BLaER1 treated with 17β-estradiol and CSF1 and Interleukin-3, amounts not matched to agents 10 nM and 100 nM (cell line): ENCODE measurements around the gene CPA3.
A peak's percentile ranks its signal among the peaks of the same experiment; 100 is the strongest.

Source experiments
- H3K27ac ChIP-seq, 11 experiments: shearing (Covaris generic); formaldehyde crosslinking; 2 replicates each; pipeline ENCODE4 v1.8.1; 2022
- H3K27me3 ChIP-seq, 11 experiments: shearing (Covaris generic); formaldehyde crosslinking; 2 replicates each; pipeline ENCODE4 v1.8.1; 2022
- H3K36me3 ChIP-seq, 11 experiments: shearing (Covaris generic); formaldehyde crosslinking; 2 replicates each; pipeline ENCODE4 v1.8.1; 2022
- H3K4me1 ChIP-seq, 10 experiments: shearing (Covaris generic); formaldehyde crosslinking; 2 replicates each; pipeline ENCODE4 v1.8.1; 2022
- H3K4me2 ChIP-seq, 11 experiments: shearing (Covaris generic); formaldehyde crosslinking; 2 replicates each; pipeline ENCODE4 v1.8.1; 2022
- H3K4me3 ChIP-seq, 10 experiments: shearing (Covaris generic); formaldehyde crosslinking; 2 replicates each; pipeline ENCODE4 v1.8.1; 2022
- H3K9ac ChIP-seq, 11 experiments: shearing (Covaris generic); formaldehyde crosslinking; 2 replicates each; pipeline ENCODE4 v1.8.1; 2022
- H3K9me3 ChIP-seq, 11 experiments: shearing (Covaris generic); formaldehyde crosslinking; replicated peaks in 1 of 11; 2 replicates each; pipeline ENCODE4 v1.8.1; 2022
- H4K20me1 ChIP-seq, 11 experiments: shearing (Covaris generic); formaldehyde crosslinking; 2 replicates each; pipeline ENCODE4 v1.8.1; 2022
- Cebpa-rat ChIP-seq, 11 experiments: shearing (Covaris generic); IDR thresholded peaks; 2 replicates each; pipeline ENCODE4 v1.8.1; 2022

CPA3 gene

GRCh38 chr3:148853076-148853475, 12.0 kb upstream of the CPA3 start:
- H3K4me2 ChIP-seq = peak overlapping the region in 2 of 11 experiments; percentile 20 to 49; a peak in 2 of 22 replicates
- H3K9ac ChIP-seq = no peak overlapping the region
- peak overlapping the region in 1 of 11 experiments; percentile 19; a peak in 2 of 22 replicates for H3K27ac ChIP-seq
- H3K9me3 ChIP-seq = no peaks in the 10 kb centered on the region
- peaks cover 0 to 18% (median 0%) of the 10 kb centered on the region in 10 experiments; a peak in 4 of 20 replicates for H3K4me1 ChIP-seq
- H3K36me3 ChIP-seq = no peaks in the 10 kb centered on the region
- no peaks in the 10 kb centered on the region for H4K20me1 ChIP-seq
- TF ChIP-seq Cebpa-rat (IDR thresholded peaks at IDR 0.05) = no peak
- no peak overlapping the region for H3K4me3 ChIP-seq
- H3K27me3 ChIP-seq = no peaks in the 10 kb centered on the region

- H3K27ac ChIP-seq = no peak overlapping the region
- H3K4me3 ChIP-seq = no peak overlapping the region
These were observed 11.0 kb upstream of the CPA3 start for GRCh38 chr3:148854061-148854460.

GRCh38 chr3:148856384-148856783, 8.7 kb upstream of the CPA3 start:
- Histone ChIP-seq H3K27me3 (no peaks in the 10 kb centered on the region), H3K4me1 (peaks cover 0 to 18% (median 0%) of the 10 kb centered on the region in 10 experiments; a peak in 4 of 20 replicates), H3K4me2 (no peak overlapping the region), H3K36me3 (no peaks in the 10 kb centered on the region), H3K9me3 (no peaks in the 10 kb centered on the region), H3K9ac (no peak overlapping the region), H3K4me3 (no peak overlapping the region), H3K27ac (no peak overlapping the region), H4K20me1 (no peaks in the 10 kb centered on the region)
- no peak for TF ChIP-seq Cebpa-rat (IDR thresholded peaks at IDR 0.05)

More at GRCh38 chr3:148854061-148854460, 11.0 kb upstream of the CPA3 start:
- Histone ChIP-seq H3K4me2 (peak overlapping the region in 1 of 11 experiments; percentile 49; a peak in 1 of 22 replicates), H3K4me1 (peaks cover 0 to 18% (median 0%) of the 10 kb centered on the region in 10 experiments; a peak in 4 of 20 replicates), H3K9me3 (no peaks in the 10 kb centered on the region), H4K20me1 (no peaks in the 10 kb centered on the region), H3K36me3 (no peaks in the 10 kb centered on the region), H3K9ac (no peak overlapping the region), H3K27me3 (no peaks in the 10 kb centered on the region)
- no peak for TF ChIP-seq Cebpa-rat (IDR thresholded peaks at IDR 0.05)

- no peak overlapping the region for H3K4me2 ChIP-seq
- H3K9ac ChIP-seq = no peak overlapping the region
- no peak for TF ChIP-seq Cebpa-rat (IDR thresholded peaks at IDR 0.05)
- no peak overlapping the region for H3K27ac ChIP-seq
- no peaks in the 10 kb centered on the region for H3K9me3 ChIP-seq
- H3K27me3 ChIP-seq = no peaks in the 10 kb centered on the region
- peaks cover 0 to 18% (median 0%) of the 10 kb centered on the region in 10 experiments; a peak in 4 of 20 replicates for H3K4me1 ChIP-seq
- no peaks in the 10 kb centered on the region for H3K36me3 ChIP-seq
- H3K4me3 ChIP-seq = no peak overlapping the region
- H4K20me1 ChIP-seq = no peaks in the 10 kb centered on the region
These were observed 7.8 kb upstream of the CPA3 start for GRCh38 chr3:148857316-148857715.

- H4K20me1 ChIP-seq = no peaks in the 10 kb centered on the region
- no peak overlapping the region for H3K9ac ChIP-seq
- H3K4me3 ChIP-seq = no peak overlapping the region
- H3K9me3 ChIP-seq = no peaks in the 10 kb centered on the region
- TF ChIP-seq Cebpa-rat (IDR thresholded peaks at IDR 0.05) = no peak
- H3K4me2 ChIP-seq = no peak overlapping the region
- no peaks in the 10 kb centered on the region for H3K36me3 ChIP-seq
- H3K27me3 ChIP-seq = no peaks in the 10 kb centered on the region
- H3K27ac ChIP-seq = no peak overlapping the region
- no peaks in the 10 kb centered on the region for H3K4me1 ChIP-seq
These were observed 3.7 kb upstream of the CPA3 start for GRCh38 chr3:148861277-148861869.

- Histone ChIP-seq H3K9ac (no peak overlapping the region), H3K27ac (no peak overlapping the region), H3K36me3 (no peaks in the 10 kb centered on the region), H3K4me2 (no peak overlapping the region), H3K27me3 (no peaks in the 10 kb centered on the region), H3K4me3 (no peak overlapping the region), H4K20me1 (no peaks in the 10 kb centered on the region), H3K9me3 (no peaks in the 10 kb centered on the region), H3K4me1 (no peaks in the 10 kb centered on the region)
- no peak for TF ChIP-seq Cebpa-rat (IDR thresholded peaks at IDR 0.05)
These were observed 1.8 kb upstream of the CPA3 start for GRCh38 chr3:148863297-148863696.

GRCh38 chr3:148863814-148864213, 1.3 kb upstream of the CPA3 start:
- H3K9me3 ChIP-seq = no peaks in the 10 kb centered on the region
- H3K27me3 ChIP-seq = no peaks in the 10 kb centered on the region
- H4K20me1 ChIP-seq = no peaks in the 10 kb centered on the region
- H3K4me3 ChIP-seq = no peak overlapping the region
- no peak overlapping the region for H3K9ac ChIP-seq
- no peaks in the 10 kb centered on the region for H3K4me1 ChIP-seq
- no peaks in the 10 kb centered on the region for H3K36me3 ChIP-seq
- no peak overlapping the region for H3K27ac ChIP-seq
- no peak for TF ChIP-seq Cebpa-rat (IDR thresholded peaks at IDR 0.05)
- no peak overlapping the region for H3K4me2 ChIP-seq

GRCh38 chr3:148866261-148866660, 1.2 kb downstream of the CPA3 start:
- H3K9ac ChIP-seq = no peak overlapping the region
- TF ChIP-seq Cebpa-rat (IDR thresholded peaks at IDR 0.05) = no peak
- H3K27ac ChIP-seq = no peak overlapping the region

GRCh38 chr3:148873270-148873927, 8.3 kb downstream of the CPA3 start:
- Histone ChIP-seq H3K27me3 (no peaks in the 10 kb centered on the region), H3K4me3 (no peak overlapping the region), H3K27ac (no peak overlapping the region), H3K9me3 (no peaks in the 10 kb centered on the region), H3K4me1 (no peaks in the 10 kb centered on the region), H3K4me2 (no peak overlapping the region), H3K9ac (no peak overlapping the region), H4K20me1 (no peaks in the 10 kb centered on the region), H3K36me3 (no peaks in the 10 kb centered on the region)
- no peak for TF ChIP-seq Cebpa-rat (IDR thresholded peaks at IDR 0.05)

More at GRCh38 chr3:148866261-148866660, 1.2 kb downstream of the CPA3 start:
- no peak overlapping the region for H3K4me3 ChIP-seq
- no peaks in the 10 kb centered on the region for H4K20me1 ChIP-seq
- H3K4me1 ChIP-seq = no peaks in the 10 kb centered on the region
- H3K4me2 ChIP-seq = no peak overlapping the region
- H3K27me3 ChIP-seq = no peaks in the 10 kb centered on the region
- no peaks in the 10 kb centered on the region for H3K9me3 ChIP-seq
- no peaks in the 10 kb centered on the region for H3K36me3 ChIP-seq

GRCh38 chr3:148873977-148874376, 8.9 kb downstream of the CPA3 start:
- Histone ChIP-seq H3K4me3 (no peak overlapping the region), H3K9me3 (no peaks in the 10 kb centered on the region), H3K36me3 (no peaks in the 10 kb centered on the region), H4K20me1 (no peaks in the 10 kb centered on the region), H3K9ac (no peak overlapping the region), H3K27me3 (no peaks in the 10 kb centered on the region), H3K27ac (no peak overlapping the region), H3K4me2 (no peak overlapping the region), H3K4me1 (no peaks in the 10 kb centered on the region)
- TF ChIP-seq Cebpa-rat (IDR thresholded peaks at IDR 0.05) = no peak
